MG63 (cell line): ENCODE data around the gene MUC12. TPM values are rescaled to one million over a fixed set of nuclear protein-coding genes. Genes with fewer than 3 reads are reported as not detected.

Experiments
- DNase-seq: peaks from one replicate; pipeline ENCODE4 v3.0.0-alpha.2; 2020
- H3K27me3 ChIP-seq: fragments of 250-450 bp; sonication (Bioruptor Pico); 2 replicates; pipeline ENCODE4 v1.5.1; 2020; ENCODE audit warnings: mild to moderate bottlenecking, moderate library complexity
- H3K36me3 ChIP-seq: fragments of 250-450 bp; sonication (Bioruptor Pico); 2 replicates; pipeline ENCODE4 v1.5.1; 2020; ENCODE audit warnings: mild to moderate bottlenecking, moderate library complexity
- H3K4me3 ChIP-seq: fragments of 250-450 bp; sonication (Bioruptor Pico); 2 replicates; pipeline ENCODE4 v1.5.1; 2020; ENCODE audit warnings: mild to moderate bottlenecking, moderate library complexity
- H3K9me3 ChIP-seq: fragments of 250-450 bp; sonication (Bioruptor Pico); 2 replicates; pipeline ENCODE4 v1.5.1; 2020; ENCODE audit warnings: mild to moderate bottlenecking, moderate library complexity
- total RNA-seq: library from RNA; depleted of rRNA; stranded (reverse); fragments of >200 nt; shearing (Covaris generic); gene quantifications from 2 replicates; pipeline ENCODE4 v1.2.3, GENCODE V29; 2014; ENCODE audit warnings: low replicate concordance; rRNA removed

Gene MUC12
- total RNA-seq, 1 experiment from 2014 or later: not detected

DNA sequence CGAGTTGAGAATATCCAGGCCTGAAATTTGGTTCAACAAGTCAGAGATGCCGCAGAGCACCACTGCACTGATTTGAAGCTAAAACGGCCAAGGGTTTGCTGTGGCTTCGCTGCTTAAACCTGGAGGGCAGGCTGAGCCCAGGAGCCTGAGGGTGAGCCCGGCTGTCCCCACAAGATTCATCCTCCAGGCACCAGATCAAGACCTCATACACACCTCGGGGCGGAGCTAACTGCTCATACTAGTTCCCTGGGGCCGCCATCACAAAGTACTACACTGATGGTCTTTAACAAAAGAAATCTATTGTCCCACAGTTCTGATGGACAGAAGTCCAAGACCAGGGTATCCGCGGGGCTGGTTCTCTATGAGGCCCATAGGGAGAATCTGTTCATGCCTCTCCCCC, 99.0 kb downstream of the MUC12 start:
- no peaks in the 10 kb centered on the region for H3K27me3 ChIP-seq

More for the DNA sequence above, 99.0 kb downstream of the MUC12 start:
- no peaks in the 10 kb centered on the region for H3K36me3 ChIP-seq
- no peaks in the 10 kb centered on the region for H3K9me3 ChIP-seq
- H3K4me3 ChIP-seq: no peak overlapping the region
- DNase-seq: no peak

Other genes starting within 250 kb of the MUC12 start
- not detected in 2 replicates for gene EPO, start 249.1 kb upstream of the MUC12 start, total RNA-seq
- not detected in 2 replicates for gene ZAN, start 236.0 kb upstream of the MUC12 start, total RNA-seq
- gene EPHB4, start 142.0 kb upstream of the MUC12 start, total RNA-seq: 42.7 and 72.5 TPM in 2 replicates
- 12.0 and 13.6 TPM in 2 replicates for gene SLC12A9, start 116.9 kb upstream of the MUC12 start, total RNA-seq
- 147 and 173 TPM in 2 replicates for gene TRIP6, start 102.2 kb upstream of the MUC12 start, total RNA-seq
- gene SRRT, start 94.5 kb upstream of the MUC12 start, total RNA-seq: 60.3 and 102 TPM in 2 replicates
- gene UFSP1, start 79.8 kb upstream of the MUC12 start, total RNA-seq: 5.4 and 6.8 TPM in 2 replicates
- gene ACHE, start 73.7 kb upstream of the MUC12 start, total RNA-seq: not detected in 2 replicates
- gene MUC3A, start 20.0 kb upstream of the MUC12 start, total RNA-seq: not detected in 2 replicates
- not detected in 2 replicates for gene MUC17, start 50.5 kb downstream of the MUC12 start, total RNA-seq
- gene TRIM56, start 115.9 kb downstream of the MUC12 start, total RNA-seq: 2.3 and 25.4 TPM in 2 replicates
- gene SERPINE1, start 157.5 kb downstream of the MUC12 start, total RNA-seq: 59.2 and 73.4 TPM in 2 replicates
- 153 and 159 TPM in 2 replicates for gene AP1S1, start 184.9 kb downstream of the MUC12 start, total RNA-seq
- gene VGF, start 196.0 kb downstream of the MUC12 start, total RNA-seq: 0.63 TPM in 1 of 2 replicates, not detected in the other
- gene NAT16, start 210.7 kb downstream of the MUC12 start, total RNA-seq: not detected in 2 replicates
- gene MOGAT3, start 231.5 kb downstream of the MUC12 start, total RNA-seq: not detected in 2 replicates
- gene PLOD3, start 248.0 kb downstream of the MUC12 start, total RNA-seq: 25.6 and 53.1 TPM in 2 replicates
- 42.4 and 64.6 TPM in 2 replicates for gene ZNHIT1, start 248.6 kb downstream of the MUC12 start, total RNA-seq